B cell (primary cell): Measurements from ENCODE around the gene SPN. TPM values are rescaled to one million over a fixed set of nuclear protein-coding genes. Genes with fewer than 3 reads are reported as not detected.
A peak's percentile ranks its signal among the peaks of the same experiment; 100 is the strongest.
"Not testable (repeated sequence)": the region's sequence is repeated elsewhere in the genome, so short reads cannot be mapped to it uniquely, and the experiment has no call there.

Source experiments
- ATAC-seq: fragments of 200-7000 bp; cut with Tn5 transposase; one replicate; pipeline ENCODE4 v1.10.0; 2021; ENCODE audit warnings: low read depth, mild to moderate bottlenecking, moderate number of reproducible peaks, moderate library complexity
- CTCF ChIA-PET: fragments of 350-600 bp; sonication (Branson Sonifier 250); formaldehyde crosslinking; loops from one replicate; lab custom pipeline; 2021; ENCODE audit warnings: antibody characterized with exemption, inconsistent platforms; lab: Charles Lee
- POLR2A ChIA-PET: fragments of 350-600 bp; sonication (Branson Sonifier 250); formaldehyde crosslinking; loops from one replicate; lab custom pipeline; 2021; ENCODE audit warnings: antibody characterized with exemption; lab: Charles Lee
- DNase-seq: peaks from one replicate; pipeline ENCODE4 v3.0.0; 2013
- H2AFZ ChIP-seq: 2 replicates; pipeline ENCODE4 v1.6.1; 2012; ENCODE audit warnings: mild to moderate bottlenecking, low read depth, low read length; ENCODE audit not compliant: insufficient read depth, poor library complexity, severe bottlenecking
- H3K27ac ChIP-seq, 2 donors: 1 replicate in 1 of 2; 2 replicates in 1 of 2; pipeline ENCODE4 v1.5.1; 2012 to 2013; ENCODE audit warnings: low read length in 2 of 2, mild to moderate bottlenecking in 2 of 2, moderate library complexity in 1 of 2
- H3K27me3 ChIP-seq, 4 experiments: fragments of 200-600 bp in 1 of 4; sonication (generic) in 1 of 4; replicated peaks in 1 of 4; 1 replicate in 2 of 4; 2 replicates in 2 of 4; pipeline versions ENCODE4 v1.6.1 to v1.7.0; 2013 to 2016; ENCODE audit warnings: low read length in 3 of 4, mild to moderate bottlenecking in 2 of 4, mixed read lengths in 1 of 4, moderate library complexity in 1 of 4; ENCODE audit not compliant: insufficient read depth in 4 of 4, control insufficient read depth in 3 of 4; ENCODE audit errors: control extremely low read depth in 1 of 4
- H3K36me3 ChIP-seq, 2 experiments: replicated peaks in 1 of 2; 1 replicate in 1 of 2; 2 replicates in 1 of 2; pipeline versions ENCODE4 v1.6.1 to v1.7.1; 2013; ENCODE audit warnings: low read length in 1 of 2; ENCODE audit not compliant: insufficient read depth in 2 of 2, control insufficient read depth in 1 of 2; ENCODE audit errors: control extremely low read depth in 1 of 2, extremely low read depth in 1 of 2
- H3K4me1 ChIP-seq, 2 donors: fragments of 200-600 bp in 1 of 2; sonication (generic) in 1 of 2; 1 replicate in 1 of 2; 2 replicates in 1 of 2; pipeline versions ENCODE4 v1.5.1 to v1.6.1; 2013 to 2017; ENCODE audit warnings: low read length in 2 of 2; ENCODE audit not compliant: control insufficient read depth in 2 of 2, insufficient read depth in 2 of 2
- H3K4me2 ChIP-seq: replicated peaks from 2 replicates; pipeline ENCODE3; 2012; ENCODE audit warnings: mild to moderate bottlenecking, low read depth, low read length; ENCODE audit not compliant: poor library complexity, severe bottlenecking
- H3K4me3 ChIP-seq, 5 experiments: fragments of 200-600 bp in 1 of 5; sonication (generic) in 1 of 5; 1 replicate in 3 of 5; 2 replicates in 2 of 5; pipeline versions ENCODE4 v1.5.1 to v1.7.0; 2011 to 2016; ENCODE audit warnings: low read length in 4 of 5, mild to moderate bottlenecking in 4 of 5, low read depth in 2 of 5, control low read depth in 1 of 5, moderate library complexity in 1 of 5; ENCODE audit not compliant: insufficient read depth in 1 of 5; ENCODE audit errors: control extremely low read depth in 1 of 5, extremely low read depth in 1 of 5
- H3K79me2 ChIP-seq: fragments of 200-600 bp; sonication (generic); one replicate; pipeline ENCODE4 v1.6.0; 2016; ENCODE audit warnings: low read length; ENCODE audit not compliant: control insufficient read depth, insufficient read depth
- H3K9ac ChIP-seq: fragments of 200-600 bp; sonication (generic); 2 replicates; pipeline ENCODE4 v1.6.1; 2017; ENCODE audit warnings: mild to moderate bottlenecking, low read length, moderate library complexity
- H3K9me3 ChIP-seq, 3 donors: one replicate each; pipeline versions ENCODE4 v1.6.1 to v1.7.1; 2013; ENCODE audit warnings: low read length in 2 of 3; ENCODE audit not compliant: control insufficient read depth in 2 of 3, insufficient read depth in 1 of 3; ENCODE audit errors: control extremely low read depth in 1 of 3
- H4K20me1 ChIP-seq: 2 replicates; pipeline ENCODE4 v1.6.0; 2012; ENCODE audit warnings: mild to moderate bottlenecking, low read length; ENCODE audit not compliant: insufficient read depth, control insufficient read depth, poor library complexity, severe bottlenecking
- H3K27ac Mint-ChIP-seq: one replicate; pipeline ENCODE4 v1.8.0; 2021; ENCODE audit warnings: mixed read lengths
- H3K27me3 Mint-ChIP-seq: one replicate; pipeline ENCODE4 v1.8.0; 2021; ENCODE audit warnings: mixed read lengths
- H3K4me1 Mint-ChIP-seq: one replicate; pipeline ENCODE4 v1.8.0; 2021; ENCODE audit warnings: mixed read lengths
- H3K4me3 Mint-ChIP-seq: one replicate; pipeline ENCODE4 v1.8.0; 2021; ENCODE audit warnings: mixed read lengths
- H3K9me3 Mint-ChIP-seq: one replicate; pipeline ENCODE4 v1.8.0; 2022; ENCODE audit warnings: mixed read lengths; ENCODE audit not compliant: insufficient read depth
- CTCF ChIP-seq: fragments of 200-600 bp; IDR thresholded peaks from one replicate; pipeline ENCODE4 v1.8.0; 2022; ENCODE audit warnings: antibody characterized with exemption, mild to moderate bottlenecking
- EZH2 ChIP-seq: IDR thresholded peaks from 2 replicates; pipeline ENCODE4 v1.6.1; 2012; ENCODE audit warnings: borderline replicate concordance, low read depth, mild to moderate bottlenecking, moderate library complexity, low read length; ENCODE audit not compliant: insufficient read depth, poor library complexity, severe bottlenecking
- WGBS: methylation state at CpG from one replicate; pipeline ENCODE4 v1.1.5; 2013; ENCODE audit warnings: missing lambda C conversion rate; ENCODE audit not compliant: insufficient coverage; 5-methylcytosine and 5-hydroxymethylcytosine counted together
- intact Hi-C: fragments of 100-400 bp; cut with micrococcal nuclease; formaldehyde crosslinking; loops from one replicate; pipeline ENCODE4 v1.10.0; 2022
- polyA plus RNA-seq: library from polyadenylated mRNA; depleted of rRNA; stranded (reverse); fragments of >200 nt; gene quantifications from 2 replicates; pipeline ENCODE4 v1.2.3, GENCODE V29; 2012
- total RNA-seq, 2 donors: library from RNA; stranded (reverse); fragments of 120-200 nt in 1 of 2; gene quantifications; 1 replicate in 1 of 2; 2 replicates in 1 of 2; pipeline versions ENCODE4 v1.2.3 to v1.2.4, GENCODE V29; 2013 to 2022

Gene SPN
- total and polyA plus RNA-seq, 2 donors (not counting 1 experiment from before 2014, with no cell fraction given) = 1.1 to 1.9 TPM

- ChIA-PET POLR2A (interaction anchor here (0.6 to 1.2 kb wide), 2 partner anchors 8 to 15 kb away, joined by 3 to 6 read pairs; no protein-coding TSS in a partner anchor), CTCF (interaction anchor here (0.6 to 1.9 kb wide), 3 partner anchors 24 to 719 kb away, joined by 3 to 4 read pairs (median 4); no protein-coding TSS in a partner anchor)
- H3K9me3 ChIP-seq = no peaks in the 10 kb centered on the region
- DNase-seq (peak; percentile 38), ATAC-seq (no peak)
- H3K27ac ChIP-seq = peak overlapping the region in 1 of 2 donors; percentile 20
- H3K9ac ChIP-seq = peak overlapping the region; percentile 61
- H3K9me3 Mint-ChIP-seq = no peaks in the 10 kb centered on the region
- no peaks in the 10 kb centered on the region for H3K79me2 ChIP-seq
- peak overlapping the region in 2 of 5 experiments; percentile 40 to 50 for H3K4me3 ChIP-seq
- WGBS = 17% methylated on average over 15 of the region's 15 CpGs
- peaks cover 62 to 70% of the 10 kb centered on the region in 2 donors for H3K4me1 ChIP-seq
- no peaks in the 10 kb centered on the region for H3K27me3 ChIP-seq
- H3K27me3 Mint-ChIP-seq = no peaks in the 10 kb centered on the region
- H4K20me1 ChIP-seq = peaks cover 9% of the 10 kb centered on the region
- peak overlapping the region; percentile 74 for H2AFZ ChIP-seq
- peak overlapping the region; percentile 64 for H3K4me3 Mint-ChIP-seq
- H3K27ac Mint-ChIP-seq = peak overlapping the region; percentile 76
- H3K36me3 ChIP-seq = no peaks in the 10 kb centered on the region
- peaks cover 58% of the 10 kb centered on the region for H3K4me1 Mint-ChIP-seq
- intact Hi-C loops = loop anchor here (2.0 kb wide), 1 partner anchor 13 kb away; no protein-coding TSS in a partner anchor
- peak overlapping the region; percentile 71 for H3K4me2 ChIP-seq
- no peak for TF ChIP-seq EZH2
- TF ChIP-seq CTCF = no peak
Observed at GRCh38 chr16:29665294-29666077, 2.4 kb downstream of the SPN start.

GRCh38 chr16:29667322-29667610 lies 4.2 kb downstream of the SPN start:
- H3K27me3 ChIP-seq, H3K27ac ChIP-seq, H3K36me3 ChIP-seq, H3K27me3 Mint-ChIP-seq, H3K79me2 ChIP-seq, ATAC-seq, H3K9me3 Mint-ChIP-seq, DNase-seq, H3K9me3 ChIP-seq, H4K20me1 ChIP-seq, H3K27ac Mint-ChIP-seq, H2AFZ ChIP-seq, H3K4me3 ChIP-seq: not testable (repeated sequence)
- Mint-ChIP-seq H3K4me3 (peak overlapping the region; percentile 64), H3K4me1 (peaks cover 52% of the 10 kb centered on the region)
- intact Hi-C loops = loop anchor here (2.0 kb wide), 1 partner anchor 14 kb away; no protein-coding TSS in a partner anchor
- H3K4me1 ChIP-seq = peaks cover 58 to 61% of the 10 kb centered on the region in 2 donors
- H3K9ac ChIP-seq = peak overlapping the region; percentile 22
- H3K4me2 ChIP-seq = peak overlapping the region; percentile 71
- ChIA-PET POLR2A (interaction anchor here (0.5 to 1.0 kb wide), 5 partner anchors 13 to 1140 kb away, joined by 3 to 7 read pairs (median 4); no protein-coding TSS in a partner anchor), CTCF (interaction anchor here (0.9 to 1.9 kb wide), 2 partner anchors 26 to 62 kb away, joined by 3 to 4 read pairs; no protein-coding TSS in a partner anchor)
- 93% methylated on average over 3 of the region's 6 CpGs for WGBS
